HepG2 (cell line): ENCODE measurements around the gene AHNAK. TPM values are rescaled to one million over a fixed set of nuclear protein-coding genes. Genes with fewer than 3 reads are reported as not detected.

Experiments
- ATAC-seq: fragments of 200-7000 bp; cut with Tn5 transposase; 3 replicates; pipeline ENCODE4 v1.9.1; 2020; ENCODE audit warnings: mild to moderate bottlenecking, moderate library complexity
- BruUV-seq: library from RNA; stranded (reverse); fragments of 400-500 nt; replicated peaks from 2 replicates; lab custom pipeline; 2021; lab: Mats Ljungman, UMichigan
- CTCF ChIA-PET: fragments of 300-600 bp; formaldehyde crosslinking; extraction: SDS; loops from one replicate; lab custom pipeline; 2021; ENCODE audit warnings: low total read pairs, inconsistent platforms, low intra/inter-chr PET ratio; lab: Yijun Ruan, JAX
- POLR2A ChIA-PET: fragments of 350-600 bp; sonication (Branson Sonifier 250); formaldehyde crosslinking; loops from one replicate; lab custom pipeline; 2020; ENCODE audit warnings: antibody characterized with exemption, inconsistent platforms; lab: Yijun Ruan, JAX
- DNase-seq: peaks from one replicate; pipeline ENCODE4 v3.0.0-alpha.2; 2015; ENCODE audit warnings: low spot score
- FAIRE-seq: peaks from 3 replicates; lab custom pipeline; 2011; peaks lifted over from hg19 to GRCh38; lab: Jason Lieb, UNC
- H2AFZ ChIP-seq: one replicate; pipeline ENCODE4 v1.6.1; 2011; ENCODE audit warnings: low read length, inconsistent platforms
- H3K27ac ChIP-seq: fragments of 300-600 bp; 3 replicates; pipeline ENCODE4 v1.8.0; 2011; ENCODE audit warnings: mixed run types, mild to moderate bottlenecking, mixed read lengths, low read length, inconsistent platforms; ENCODE audit not compliant: insufficient read depth; ENCODE audit errors: extremely low read length
- H3K27me3 ChIP-seq, 2 experiments: fragments of 200-600 bp in 1 of 2; 2 replicates in 1 of 2; 3 replicates in 1 of 2; pipeline versions ENCODE4 v1.6.0 to v1.8.0; 2011; ENCODE audit warnings: low read length in 2 of 2, mild to moderate bottlenecking in 2 of 2, moderate library complexity in 2 of 2, inconsistent platforms in 1 of 2; ENCODE audit not compliant: insufficient read depth in 2 of 2, control insufficient read depth in 1 of 2
- H3K36me3 ChIP-seq, 2 experiments: fragments of 200-600 bp in 1 of 2; replicated peaks in 1 of 2; 2 replicates in 1 of 2; 3 replicates in 1 of 2; pipeline versions ENCODE4 v1.5.1 to v1.8.0; 2011; ENCODE audit warnings: low read length in 2 of 2, inconsistent platforms in 1 of 2; ENCODE audit not compliant: insufficient read depth in 2 of 2, control insufficient read depth in 1 of 2
- H3K4me1 ChIP-seq: 2 replicates; pipeline ENCODE4 v1.5.1; 2012; ENCODE audit warnings: low read length, inconsistent platforms; ENCODE audit not compliant: insufficient read depth
- H3K4me2 ChIP-seq: 2 replicates; pipeline ENCODE4 v1.6.0; 2011; ENCODE audit warnings: low read depth, low read length, inconsistent platforms
- H3K4me3 ChIP-seq, 3 experiments: fragments of 200-600 bp in 1 of 3; sonication (generic), shearing (Covaris generic) in 1 of 3; replicated peaks in 1 of 3; 2 replicates each; pipeline ENCODE4 v1.5.1; 2011 to 2016; ENCODE audit warnings: low read length in 3 of 3, inconsistent platforms in 2 of 3, low read depth in 2 of 3, mild to moderate bottlenecking in 2 of 3, control low read depth in 1 of 3, mixed read lengths in 1 of 3; ENCODE audit not compliant: insufficient read depth in 1 of 3
- H3K79me2 ChIP-seq: one replicate; pipeline ENCODE4 v1.6.1; 2011; ENCODE audit warnings: low read length, inconsistent platforms; ENCODE audit not compliant: insufficient read depth
- H3K9ac ChIP-seq: 2 replicates; pipeline ENCODE4 v1.6.0; 2011; ENCODE audit warnings: mild to moderate bottlenecking, low read depth, low read length, inconsistent platforms; ENCODE audit not compliant: insufficient read depth
- H3K9me3 ChIP-seq: 2 replicates; pipeline ENCODE4 v1.5.1; 2012; ENCODE audit warnings: mild to moderate bottlenecking, low read length
- H4K20me1 ChIP-seq: 2 replicates; pipeline ENCODE4 v1.6.0; 2011; ENCODE audit warnings: inconsistent platforms, mild to moderate bottlenecking, low read length, moderate library complexity; ENCODE audit not compliant: insufficient read depth
- ARHGAP35 ChIP-seq: sonication (generic); formaldehyde crosslinking; IDR thresholded peaks from 2 replicates; pipeline ENCODE4 v1.9.0; 2022; ENCODE audit warnings: mild to moderate bottlenecking, inconsistent platforms, moderate library complexity, missing genetic modification reagents, borderline replicate concordance
- CEBPG ChIP-seq: IDR thresholded peaks from 2 replicates; pipeline ENCODE4 v1.6.1; 2016
- POGK ChIP-seq: sonication (generic); formaldehyde crosslinking; conservative IDR thresholded peaks from 2 replicates; pipeline ENCODE4 v1.8.0; 2022; ENCODE audit warnings: mild to moderate bottlenecking, moderate library complexity, missing genetic modification reagents
- TP53 ChIP-seq: sonication (generic); formaldehyde crosslinking; conservative IDR thresholded peaks from 2 replicates; pipeline ENCODE4 v1.4.0; 2020; ENCODE audit warnings: missing genetic modification reagents
- WGBS: methylation state at CpG from one replicate; pipeline ENCODE4 v1.1.6; 2017; ENCODE audit warnings: low lambda C conversion rate; 5-methylcytosine and 5-hydroxymethylcytosine counted together
- in situ Hi-C: cut with HindIII; loops from 2 replicates; pipeline ENCODE4 v1.10.0; 2017; ENCODE audit warnings: low pct_unique_long_range_greater_than_20kb; ENCODE audit not compliant: extremely low pct_ligation_motif_present
- intact Hi-C: fragments of 100-400 bp; cut with micrococcal nuclease; formaldehyde crosslinking; loops from one replicate; pipeline ENCODE4 v1.10.0; 2022; ENCODE audit not compliant: unreplicated experiment
- polyA plus RNA-seq, 8 experiments: library from polyadenylated mRNA; depleted of rRNA in 3 of 8; stranded (reverse) in 7 of 8; unstranded in 1 of 8; fragments of >200 nt; fragmentation: Illumina TruSeq in 4 of 8; extraction: Trizol in 4 of 8; gene quantifications; 2 replicates each; pipeline versions ENCODE4 v1.2.1 to v1.2.3, GENCODE V29; 2011 to 2016; ENCODE audit warnings: low read depth in 4 of 8, missing spikeins in 1 of 8, mixed read lengths in 1 of 8; ENCODE audit not compliant: insufficient read depth in 1 of 8
- total RNA-seq, 5 experiments: library from RNA; depleted of rRNA; stranded (reverse); fragments of >200 nt; fragmentation: Illumina TruSeq; extraction: Trizol; gene quantifications; 2 replicates each; pipeline ENCODE4 v1.2.3, GENCODE V29; 2016; ENCODE audit warnings: low read depth in 1 of 5
- TF ChIP-seq, protein P1 (sequence below): IDR thresholded peaks from 2 replicates; pipeline ENCODE4 v1.6.1; 2012; ENCODE audit warnings: low read depth, low read length, improper control_type of control experiment

AHNAK gene
- total and polyA plus RNA-seq, 2 of the 13 experiments (the other 11 are each of a cell fraction or from before 2014, with no cell fraction given): 23.4 to 25.0 TPM

- no peak for ATAC-seq
- no TSS peak for BruUV-seq
- Histone ChIP-seq H3K79me2 (no peaks in the 10 kb centered on the region), H3K36me3 (no peaks in the 10 kb centered on the region), H3K27ac (no peak overlapping the region), H2AFZ (no peak overlapping the region), H3K4me2 (no peak overlapping the region; the same call in 1 of the 2 replicates), H3K27me3 (peaks cover 3 to 43% of the 10 kb centered on the region in 2 experiments; a peak in 4 of 5 replicates), H4K20me1 (no peaks in the 10 kb centered on the region), H3K4me3 (no peak overlapping the region), H3K9ac (no peak overlapping the region), H3K4me1 (peaks cover 52% of the 10 kb centered on the region), H3K9me3 (no peaks in the 10 kb centered on the region)
- intact Hi-C loops: no loop called here
- no peak for FAIRE-seq
- DNase-seq: no peak
- POLR2A ChIA-PET: interaction anchor here (1.1 to 1.4 kb wide), 2 partner anchors 158 to 174 kb away, joined by 3 to 4 read pairs; partner anchors contain the start of gene EEF1G
- 45% methylated on average over 6 of the region's 6 CpGs for WGBS
- CTCF ChIA-PET: no interaction called here
- TF ChIP-seq ARHGAP35 (CRISPR knock-in tag) (no peak), TP53 (CRISPR knock-in tag) (no peak), CEBPG (CRISPR knock-in tag) (no peak), POGK (CRISPR knock-in tag) (no peak)
- TF ChIP-seq, protein P1, sequence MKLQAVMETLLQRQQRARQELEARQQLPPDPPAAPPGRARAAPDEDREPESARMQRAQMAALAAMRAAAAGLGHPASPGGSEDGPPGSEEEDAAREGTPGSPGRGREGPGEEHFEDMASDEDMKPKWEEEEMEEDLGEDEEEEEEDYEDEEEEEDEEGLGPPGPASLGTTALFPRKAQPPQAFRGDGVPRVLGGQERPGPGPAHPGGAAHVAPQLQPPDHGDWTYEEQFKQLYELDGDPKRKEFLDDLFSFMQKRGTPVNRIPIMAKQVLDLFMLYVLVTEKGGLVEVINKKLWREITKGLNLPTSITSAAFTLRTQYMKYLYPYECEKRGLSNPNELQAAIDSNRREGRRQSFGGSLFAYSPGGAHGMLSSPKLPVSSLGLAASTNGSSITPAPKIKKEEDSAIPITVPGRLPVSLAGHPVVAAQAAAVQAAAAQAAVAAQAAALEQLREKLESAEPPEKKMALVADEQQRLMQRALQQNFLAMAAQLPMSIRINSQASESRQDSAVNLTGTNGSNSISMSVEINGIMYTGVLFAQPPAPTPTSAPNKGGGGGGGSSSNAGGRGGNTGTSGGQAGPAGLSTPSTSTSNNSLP: no peak
- TF ChIP-seq, all 625 proteins: peak for 0
- in situ Hi-C loops: no loop called here
These were observed 146.3 kb downstream of the AHNAK start for GRCh38 chr11:62400281-62400680.
